Left cardiac atrium (tissue), 4 donors: Measurements from ENCODE around the gene MYMK. TPM values are rescaled to one million over a fixed set of nuclear protein-coding genes. Genes with fewer than 3 reads are reported as not detected.

Experiments
- ATAC-seq, 2 donors: fragments of 200-7000 bp; cut with Tn5 transposase; one replicate each; pipeline ENCODE4 v1.9.1; 2020; ENCODE audit warnings: mild to moderate bottlenecking in 2 of 2, moderate library complexity in 2 of 2
- DNase-seq: peaks from one replicate; pipeline ENCODE4 v3.0.0-alpha.2; 2020
- intact Hi-C, 2 donors: fragments of 100-400 bp; cut with DNase I; formaldehyde crosslinking; loops; one replicate each; pipeline versions ENCODE4 v1.14.1 to v1.15.1; 2022 to 2023
- total RNA-seq, 2 donors: library from RNA; stranded (reverse); fragmentation: NEBNext Ultra II Directional; extraction: Animal tissue kit (Norgen Biotek cat#: 25700); gene quantifications; one replicate each; pipeline ENCODE4 v1.2.1, GENCODE V29; 2021
- donor health status: DM: no; HTN: yes; CAD: no.
- donor health status: DM: no; HTN: yes; CAD: no; lungs with severe emphysema.
- donor health status: DM: yes; HTN: yes; CAD: no.
- donor health status: Dilated cardiomyopathy.

MYMK gene
- total RNA-seq, 2 donors from 2014 or later, result not detected

GRCh38 chr9:133493428-133493827 lies 31.3 kb downstream of the MYMK start:
- ATAC-seq (no peak), DNase-seq (peak; percentile 21)
- intact Hi-C loops, result no loop called here

DNA sequence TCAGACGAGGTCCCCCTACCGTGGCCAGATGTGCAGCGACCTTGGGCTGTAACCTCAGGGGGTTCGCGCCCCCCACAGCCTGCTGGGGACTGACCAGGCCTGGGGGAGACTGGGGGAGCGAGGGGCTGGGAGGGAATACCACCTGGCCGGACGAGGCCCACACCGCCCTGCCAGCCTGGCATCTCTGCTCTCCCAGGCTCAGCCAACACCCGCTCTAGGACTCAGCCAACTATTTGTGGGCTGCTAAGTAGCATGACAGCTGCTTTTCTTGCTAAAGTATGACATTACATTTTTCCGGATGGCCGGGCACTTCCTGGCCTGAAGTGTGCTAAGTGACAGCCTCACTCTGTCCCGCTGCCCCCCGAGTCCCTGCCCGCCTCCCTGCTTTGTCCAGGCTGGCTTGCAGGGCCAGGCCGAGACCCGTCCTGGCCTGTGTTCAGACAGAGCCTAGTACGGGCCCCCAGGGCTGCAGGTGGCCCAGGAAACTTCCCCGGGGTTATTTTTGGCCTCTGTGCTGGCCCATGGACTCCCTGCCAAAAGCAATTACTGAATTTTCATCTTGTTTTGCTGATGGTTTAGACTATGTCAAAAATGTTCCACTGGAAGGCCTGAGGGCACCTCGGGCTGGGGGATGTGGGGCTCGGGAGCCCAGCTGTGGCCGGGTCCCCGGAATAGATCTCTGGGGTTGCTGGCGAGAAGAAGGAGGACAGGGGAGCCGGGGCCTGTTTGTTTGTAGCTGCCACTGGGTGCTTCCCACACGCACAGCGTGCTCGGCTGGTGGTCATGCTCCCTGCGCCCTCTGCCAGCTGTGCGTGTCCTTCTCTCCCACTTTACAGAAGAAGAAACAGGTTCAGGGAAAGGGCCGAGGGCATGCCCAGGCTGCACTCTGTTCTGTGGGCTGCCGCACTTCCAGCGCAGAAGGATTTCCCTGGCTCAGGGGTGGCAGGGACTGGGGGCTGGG lies 32.4 kb downstream of the MYMK start:
- DNase-seq (peak; percentile 31), ATAC-seq (peak; percentile 25 to 61)
- intact Hi-C loops, result no loop called here

DNA sequence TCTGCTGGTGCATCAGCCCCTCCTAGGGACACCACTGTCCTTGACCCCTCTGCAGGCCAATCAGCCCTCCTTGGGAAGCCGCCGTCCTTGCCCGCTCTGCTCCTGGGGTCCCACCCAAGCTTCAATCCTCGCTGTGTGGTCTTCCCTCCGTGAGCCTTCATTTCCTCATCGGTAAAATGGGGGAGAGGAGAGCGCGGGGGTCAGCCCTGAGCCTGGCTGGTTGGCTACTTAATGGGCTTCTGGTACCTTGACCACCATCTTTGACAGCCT lies 33.2 kb downstream of the MYMK start:
- DNase-seq (peak; percentile 18), ATAC-seq (no peak)
- intact Hi-C loops, result no loop called here

GRCh38 chr9:133490865-133491655 lies 33.7 kb downstream of the MYMK start:
- intact Hi-C loops, result no loop called here
- DNase-seq, result peak; percentile 20
- ATAC-seq, result no peak

DNA sequence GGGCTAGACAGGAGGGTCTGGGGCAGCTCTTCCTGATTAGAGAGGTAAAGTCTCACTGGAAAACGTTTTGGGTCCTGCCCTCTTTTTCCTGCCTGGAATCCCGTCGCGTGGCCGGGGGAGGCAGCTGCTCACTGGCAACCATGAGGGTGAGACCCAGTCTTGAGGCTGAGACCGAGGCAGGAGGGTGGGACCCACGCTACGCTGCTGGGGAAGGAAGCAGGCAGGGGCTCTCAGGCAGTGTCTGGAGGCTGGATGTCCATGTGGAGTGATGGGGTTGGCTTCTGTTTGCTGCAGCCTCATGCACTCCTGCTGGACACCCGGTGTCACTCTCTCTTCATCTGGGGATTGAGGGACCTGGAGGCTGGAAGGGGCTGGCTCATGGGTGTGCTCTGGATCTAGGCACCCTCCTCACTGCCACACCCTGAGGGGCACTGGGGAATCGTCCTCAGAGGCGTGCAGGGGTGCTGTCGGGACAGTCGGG lies 34.5 kb downstream of the MYMK start:
- intact Hi-C loops, result no loop called here
- DNase-seq (peak; percentile 17), ATAC-seq (no peak)

GRCh38 chr9:133489253-133490190 lies 35.2 kb downstream of the MYMK start:
- intact Hi-C loops, result loop anchor here in 1 of 2 donors (5.0 kb wide), 2 partner anchors 82 to 307 kb away; no protein-coding TSS in a partner anchor
- no peak for DNase-seq
- no peak for ATAC-seq

GRCh38 chr9:133488686-133489252 lies 36.0 kb downstream of the MYMK start:
- no peak for DNase-seq
- ATAC-seq, result no peak
- intact Hi-C loops, result loop anchor here in 1 of 2 donors (5.0 kb wide), 2 partner anchors 81 to 306 kb away; no protein-coding TSS in a partner anchor

GRCh38 chr9:133487331-133487725 lies 37.4 kb downstream of the MYMK start:
- ATAC-seq (no peak), DNase-seq (no peak)
- intact Hi-C loops, result loop anchor here (2.0 to 5.0 kb wide), 3 partner anchors 80 to 305 kb away; no protein-coding TSS in a partner anchor

DNA sequence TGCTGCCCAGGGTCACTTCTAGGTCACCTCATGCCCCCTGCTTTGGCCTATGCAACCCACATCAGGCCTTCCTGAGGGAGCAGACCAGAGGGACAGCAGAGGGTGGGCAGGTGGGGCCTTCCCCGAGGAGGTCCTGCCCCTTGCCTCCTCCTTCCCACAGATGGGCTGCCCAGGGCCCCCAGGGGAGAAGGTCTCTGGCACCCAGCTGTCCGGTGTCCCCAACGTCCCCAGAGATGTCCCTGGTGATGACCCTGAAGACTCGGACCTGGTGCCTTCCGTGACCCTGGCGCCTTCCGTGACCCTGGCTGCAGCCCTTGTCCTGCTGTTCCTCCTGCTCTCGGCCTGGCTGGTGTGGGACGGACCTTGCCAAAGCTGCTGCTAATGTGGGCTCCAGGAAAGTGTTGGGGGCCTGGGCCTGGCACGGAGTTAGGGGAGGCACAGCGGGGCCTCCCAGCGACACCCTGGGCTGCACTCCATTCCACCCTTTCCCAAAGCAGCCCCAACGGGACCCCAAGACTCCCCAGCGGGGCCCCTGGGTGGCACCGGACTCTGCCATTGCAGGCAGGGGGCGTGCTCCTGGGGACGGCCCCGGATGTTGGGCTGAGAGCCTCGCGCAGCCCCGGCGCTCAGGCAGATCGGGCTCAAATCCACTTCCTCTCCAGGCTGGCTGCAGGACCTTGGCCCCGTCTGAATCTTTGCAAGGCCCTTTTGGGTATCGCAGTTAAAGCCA lies 39.1 kb downstream of the MYMK start:
- ATAC-seq (peak in 1 of 2 donors; percentile 5), DNase-seq (peak; percentile 20)
- intact Hi-C loops, result loop anchor here (1.0 to 5.0 kb wide), 4 partner anchors 78 to 303 kb away; no protein-coding TSS in a partner anchor

GRCh38 chr9:133484671-133485437 lies 39.9 kb downstream of the MYMK start:
- DNase-seq (no peak), ATAC-seq (no peak)
- intact Hi-C loops, result loop anchor here in 1 of 2 donors (5.0 kb wide), 2 partner anchors 78 to 303 kb away; no protein-coding TSS in a partner anchor

DNA sequence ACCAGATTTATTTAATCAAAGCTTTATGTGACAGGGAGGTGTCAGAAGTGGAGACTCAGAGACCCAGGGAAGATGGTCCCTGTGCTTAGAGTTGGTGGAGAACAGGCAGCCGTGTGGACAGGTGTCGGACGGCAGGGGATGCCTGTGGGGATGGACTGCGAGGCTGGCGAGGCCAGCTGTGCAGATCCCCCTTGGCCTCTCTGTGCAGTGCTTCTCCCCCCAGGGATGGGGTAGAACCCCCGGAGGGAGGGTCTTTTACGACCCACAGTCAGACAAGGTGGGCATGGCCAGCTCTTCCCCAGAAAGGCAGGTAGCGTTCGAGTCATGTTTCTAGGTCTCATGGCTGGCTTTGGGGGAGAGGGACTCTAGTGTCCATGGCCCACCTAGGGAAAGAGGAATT lies 41.1 kb downstream of the MYMK start:
- DNase-seq (peak; percentile 9), ATAC-seq (no peak)

GRCh38 chr9:133478851-133479711 lies 45.7 kb downstream of the MYMK start, which contains the start of gene SLC2A6:
TSS of gene SLC2A6 (minus strand) at chr9:133479099. CDS start at chr9:133479059, 40 bp downstream.
- intact Hi-C loops, result no loop called here
- DNase-seq (peak; percentile 93), ATAC-seq (peak; percentile 99)

More for the DNA sequence above, 41.1 kb downstream of the MYMK start:
- intact Hi-C loops, result no loop called here

GRCh38 chr9:133477992-133478850 lies 46.5 kb downstream of the MYMK start:
- ATAC-seq, result peak; percentile 36 to 52
- intact Hi-C loops, result no loop called here
- DNase-seq, result peak; percentile 60

GRCh38 chr9:133477461-133477860 lies 47.3 kb downstream of the MYMK start:
- ATAC-seq, result no peak
- DNase-seq, result no peak
- intact Hi-C loops, result no loop called here

GRCh38 chr9:133476941-133477340 lies 47.8 kb downstream of the MYMK start:
- intact Hi-C loops, result no loop called here
- no peak for DNase-seq

More at GRCh38 chr9:133476941-133477340, 47.8 kb downstream of the MYMK start:
- ATAC-seq, result no peak
